Jurkat, Clone E6-1 (cell line): ENCODE results near the gene ZNF782.
"Not testable (repeated sequence)": the region's sequence is repeated elsewhere in the genome, so short reads cannot be mapped to it uniquely, and the experiment has no call there.

Source experiments
- DNase-seq: peaks from one replicate; pipeline ENCODE4 v3.0.0-alpha.2; 2011; ENCODE audit warnings: low read depth, low spot score
- H3K4me3 ChIP-seq: 2 replicates; pipeline ENCODE4 v1.5.1; 2011; ENCODE audit warnings: mild to moderate bottlenecking, low read length, control low read depth, moderate library complexity

ZNF782 gene

DNA sequence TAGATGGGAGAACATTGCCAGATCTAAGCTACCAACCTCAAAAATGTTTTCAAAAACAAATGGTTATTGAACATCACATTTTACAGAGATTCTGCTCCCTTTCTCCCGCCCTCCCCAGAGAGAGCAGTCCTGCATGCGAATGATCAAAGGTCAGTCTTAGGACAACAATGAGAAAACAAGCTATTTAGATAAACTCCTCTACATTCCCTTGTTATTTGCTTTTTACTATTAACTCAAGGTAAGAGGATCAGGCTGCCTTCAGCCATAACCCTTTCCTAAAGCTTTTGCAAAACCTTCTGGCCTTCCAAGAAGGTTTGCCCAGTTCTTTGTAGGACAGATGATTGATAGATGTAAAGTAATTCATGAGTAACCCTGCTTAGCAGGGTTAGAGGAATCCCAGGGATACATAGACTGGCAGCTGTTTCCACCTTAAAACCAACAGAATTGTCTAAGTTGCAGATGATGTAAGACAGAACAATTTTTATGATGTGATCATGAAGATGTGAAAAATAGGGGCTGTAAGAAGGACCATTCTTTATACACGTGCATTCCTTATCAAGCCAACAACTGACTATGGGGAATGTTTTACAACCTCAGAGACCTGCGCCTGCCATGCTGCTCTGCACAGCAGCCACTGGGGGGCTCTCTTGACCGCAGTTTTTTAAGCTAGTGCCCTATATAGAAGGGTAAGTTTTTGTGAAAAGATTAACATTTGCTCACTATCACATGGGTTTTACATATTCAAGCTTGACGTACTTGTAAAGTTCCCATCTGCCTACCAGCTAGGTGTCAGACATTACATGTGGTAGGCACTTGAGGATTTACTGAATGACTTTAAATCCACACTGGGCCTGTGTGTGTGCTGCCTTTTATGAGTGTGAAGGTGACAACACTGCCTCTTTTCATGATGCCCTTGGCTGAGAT is 2.3 kb upstream of the ZNF782 start:
- peak; percentile 63 for DNase-seq
- no peak overlapping the region for H3K4me3 ChIP-seq

DNA sequence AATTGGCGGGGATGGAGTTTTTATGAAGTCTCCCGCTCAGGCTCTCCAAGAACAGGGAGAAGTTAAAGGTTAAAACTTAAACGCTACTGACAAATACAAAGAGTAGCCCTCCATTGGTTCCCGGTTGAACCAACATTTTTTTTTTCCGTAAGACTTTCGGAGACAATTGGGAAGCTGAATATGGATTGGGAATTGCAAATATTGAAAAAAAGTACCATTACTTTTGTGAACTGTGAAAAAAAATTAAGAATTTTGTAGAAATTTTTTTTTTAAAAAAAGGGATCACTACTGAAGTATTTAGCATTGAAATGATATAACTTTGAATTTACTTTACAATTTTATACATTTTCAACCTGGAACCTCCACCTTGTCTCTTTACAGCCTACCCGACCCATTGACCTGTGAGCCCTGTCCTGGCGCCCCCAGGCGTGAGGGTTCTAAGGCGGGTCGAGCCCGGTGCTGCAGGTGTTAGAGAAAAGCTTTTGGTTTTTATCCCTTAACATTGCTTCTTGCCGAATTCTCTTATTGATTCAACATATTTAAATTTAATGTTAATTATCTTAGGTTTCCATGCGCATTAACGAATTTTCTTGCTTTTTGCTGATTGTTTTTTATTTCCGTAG is 448 bp upstream of the ZNF782 start:
- no peak for DNase-seq
- H3K4me3 ChIP-seq, result peak overlapping the region; percentile 69

DNA sequence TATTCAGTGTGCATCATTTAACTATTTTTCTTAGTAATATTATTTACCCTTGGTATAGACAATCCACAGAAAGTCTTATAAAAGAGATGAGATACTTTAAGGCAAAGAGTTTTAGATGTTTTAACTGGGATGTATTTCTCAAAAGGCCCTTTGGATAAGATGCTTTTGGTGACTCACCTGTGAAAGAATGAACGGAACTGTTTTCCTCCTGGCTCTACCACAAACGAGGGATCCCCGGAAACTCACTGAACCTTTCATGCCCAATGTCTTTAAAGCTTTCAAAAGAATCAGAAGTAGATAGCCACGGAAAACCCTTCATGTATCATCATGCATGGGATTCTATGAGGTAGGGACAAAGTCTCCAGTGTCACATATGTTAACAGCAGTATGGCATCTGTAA is 1.6 kb downstream of the ZNF782 start:
- H3K4me3 ChIP-seq, result no peak overlapping the region
- DNase-seq, result no peak

GRCh38 chr9:96844040-96844439 is 10.3 kb downstream of the ZNF782 start:
- no peak overlapping the region for H3K4me3 ChIP-seq
- DNase-seq, result no peak

DNA sequence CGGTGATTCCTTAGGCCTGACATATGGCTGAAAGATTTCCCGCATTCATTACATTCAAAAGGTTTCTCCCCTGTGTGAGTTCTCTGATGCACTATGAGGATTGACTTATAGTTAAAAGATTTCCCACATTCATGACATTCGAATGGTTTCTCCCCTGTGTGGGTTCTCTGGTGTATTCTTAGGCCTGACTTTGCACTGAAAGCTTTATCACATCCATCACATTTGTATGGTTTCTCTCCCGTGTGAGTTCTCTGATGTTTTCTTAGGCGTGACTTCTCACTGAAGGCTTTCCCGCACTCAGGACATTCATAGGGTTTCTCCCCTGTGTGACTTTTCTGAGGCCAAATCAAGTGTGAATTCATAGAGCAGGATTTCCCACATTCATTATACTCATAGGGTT is 35.8 kb downstream of the ZNF782 start:
- DNase-seq, result no peak

DNA sequence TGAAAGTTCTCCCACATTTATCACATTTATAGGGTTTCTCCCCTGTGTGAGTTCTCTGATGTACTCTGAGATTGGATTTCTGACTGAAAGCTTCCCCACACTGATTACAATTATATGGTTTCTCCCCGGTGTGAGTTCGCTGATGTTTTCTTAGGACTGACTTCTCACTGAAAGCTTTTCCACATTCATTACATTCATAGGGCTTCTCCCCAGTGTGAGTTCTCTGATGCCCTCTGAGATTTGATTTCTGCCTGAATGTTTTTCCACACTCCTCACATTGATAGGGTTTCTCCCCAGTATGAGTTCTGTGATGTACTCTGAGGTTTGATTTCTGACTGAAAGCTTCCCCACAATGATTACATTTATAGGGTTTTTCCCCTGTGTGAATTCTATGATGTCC is 36.3 kb downstream of the ZNF782 start:
- no peak for DNase-seq
- no peak overlapping the region for H3K4me3 ChIP-seq

More for the DNA sequence above, 35.8 kb downstream of the ZNF782 start:
- H3K4me3 ChIP-seq, result no peak overlapping the region

DNA sequence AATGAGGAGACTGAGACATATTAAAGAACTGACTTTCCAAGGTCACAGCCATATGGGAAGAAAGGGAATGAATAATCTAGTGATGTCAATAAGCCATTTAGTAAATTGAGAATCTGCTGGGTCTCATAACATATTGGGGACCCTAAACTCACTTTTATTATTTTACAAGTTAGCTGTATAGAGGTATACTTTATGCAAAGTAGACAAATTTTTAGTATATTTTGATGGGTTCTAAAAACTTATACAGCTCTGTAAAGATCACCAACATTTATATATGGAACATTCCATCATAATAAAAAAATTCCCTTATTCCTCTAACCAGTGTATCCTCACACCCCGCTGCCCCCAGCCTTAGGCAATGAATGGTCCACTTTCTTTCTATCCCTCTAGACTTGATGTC is 40.7 kb downstream of the ZNF782 start:
- H3K4me3 ChIP-seq, result no peak overlapping the region
- DNase-seq, result no peak

GRCh38 chr9:96798959-96799358 is 55.4 kb downstream of the ZNF782 start:
- DNase-seq, H3K4me3 ChIP-seq: not testable (repeated sequence)

GRCh38 chr9:96784021-96784420 is 70.3 kb downstream of the ZNF782 start:
- no peak overlapping the region for H3K4me3 ChIP-seq
- no peak for DNase-seq

GRCh38 chr9:96782235-96782634 is 72.1 kb downstream of the ZNF782 start:
- H3K4me3 ChIP-seq, result no peak overlapping the region
- DNase-seq, result no peak

DNA sequence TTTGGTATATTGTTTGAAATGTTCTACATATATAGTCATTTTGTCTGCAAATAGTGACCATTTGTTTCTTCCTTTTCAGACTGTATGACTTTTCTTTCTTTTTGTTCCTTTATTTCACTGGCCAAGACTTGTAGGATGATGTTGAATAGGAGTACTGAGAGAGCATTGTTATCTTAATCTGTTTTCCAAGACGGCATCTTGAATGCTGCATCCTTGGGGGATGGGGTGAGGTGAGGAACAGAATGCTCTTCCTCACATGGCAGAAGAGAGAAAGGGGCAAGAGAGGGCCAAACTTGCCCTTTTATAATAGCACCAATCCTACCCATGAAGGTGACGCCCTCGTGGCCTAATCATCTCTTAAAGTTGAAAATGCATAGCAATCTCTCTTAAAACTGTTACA is 72.8 kb downstream of the ZNF782 start:
- H3K4me3 ChIP-seq, result no peak overlapping the region
- DNase-seq, result no peak

DNA sequence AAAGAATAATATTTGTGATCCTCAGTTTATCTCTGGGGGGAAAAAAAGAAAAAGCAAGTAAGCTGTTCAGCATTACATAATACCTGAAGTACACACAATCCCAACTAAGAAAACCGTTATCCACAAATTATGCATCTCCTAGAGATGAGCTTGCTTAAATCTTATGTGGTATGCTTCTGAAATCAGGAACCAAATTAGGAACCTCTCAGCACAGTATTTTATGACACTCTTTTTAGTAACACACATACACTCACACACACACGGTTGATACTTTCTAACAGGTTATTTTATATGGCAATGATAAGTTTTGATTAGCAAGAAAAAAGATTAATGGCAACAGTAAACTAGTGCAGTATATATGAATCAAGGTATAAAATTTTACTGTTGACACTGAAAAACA is 75.2 kb downstream of the ZNF782 start:
- H3K4me3 ChIP-seq, result no peak overlapping the region; the same call in 1 of the 2 replicates
- DNase-seq, result no peak

DNA sequence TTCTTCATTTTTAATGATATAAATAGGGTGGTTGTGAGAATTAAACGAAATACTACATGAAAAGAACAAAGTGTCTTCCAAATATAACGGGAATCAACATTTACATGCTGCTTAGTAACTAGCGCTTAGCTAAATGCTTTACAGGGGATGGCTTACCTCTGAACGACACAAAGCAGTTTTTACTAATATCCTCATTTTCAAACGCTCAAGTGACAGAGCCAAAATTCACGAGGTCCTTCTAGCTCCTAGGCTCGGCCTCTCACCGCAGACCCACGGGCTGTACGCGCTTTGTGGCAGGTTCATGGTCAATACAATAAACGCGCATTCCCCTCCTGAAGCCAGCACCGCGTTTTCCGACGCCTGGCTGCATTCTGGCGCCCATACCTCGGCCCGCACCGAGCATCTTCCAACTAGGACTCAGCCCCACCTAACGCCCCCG is 76.9 kb downstream of the ZNF782 start:
- no peak for DNase-seq
- peak overlapping the region; percentile 89 for H3K4me3 ChIP-seq

DNA sequence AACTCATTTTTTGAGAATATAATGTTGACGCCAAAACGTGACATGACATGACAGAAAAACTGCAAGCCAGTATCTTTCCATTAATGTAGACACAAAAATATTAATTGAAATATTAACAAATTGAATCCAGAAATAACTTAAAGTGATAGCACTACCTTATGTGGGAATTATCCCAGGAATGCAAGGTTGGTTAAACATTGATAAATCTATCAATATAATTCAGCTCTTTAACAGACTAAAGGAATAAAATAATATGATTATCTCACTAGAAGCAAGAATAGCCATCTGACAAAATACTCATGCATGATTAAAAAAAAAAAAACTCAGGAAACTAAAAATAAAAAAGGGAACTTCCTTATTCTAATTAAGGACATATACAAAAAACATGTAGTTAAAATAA is 83.2 kb downstream of the ZNF782 start:
- no peak for DNase-seq
- H3K4me3 ChIP-seq, result no peak overlapping the region

DNA sequence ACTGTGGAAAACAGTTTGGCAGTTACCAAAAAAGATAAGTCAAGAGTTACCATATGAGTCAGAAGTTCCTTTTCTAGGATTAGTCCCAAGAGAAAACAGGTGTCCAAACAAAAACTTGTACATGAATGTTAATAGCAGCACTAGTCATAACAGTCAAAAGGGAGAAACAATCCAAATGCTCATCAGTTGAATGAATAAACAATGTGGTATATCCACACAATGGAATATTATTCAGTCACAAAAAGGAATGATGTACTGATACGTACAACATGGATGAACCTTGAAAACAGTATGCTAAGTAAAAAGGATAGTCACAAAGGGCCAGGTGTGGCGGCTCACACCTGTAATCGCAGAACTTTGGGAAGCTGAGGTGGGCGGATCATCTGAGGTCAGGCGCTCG is 84.3 kb downstream of the ZNF782 start:
- H3K4me3 ChIP-seq, result no peak overlapping the region
- no peak for DNase-seq
